SKM-1 treated with dmso at 0.1 percent for 144 hours (cell line): ENCODE measurements around the gene ANXA6.

Experiments
- DNase-seq: peaks from one replicate; lab custom pipeline; 2025; ENCODE audit not compliant: unreplicated experiment; lab: John Stamatoyannopoulos, UW

The ANXA6 gene

GRCh38 chr5:151084363-151084762, 73.2 kb downstream of the ANXA6 start:
- DNase-seq = no peak

DNA sequence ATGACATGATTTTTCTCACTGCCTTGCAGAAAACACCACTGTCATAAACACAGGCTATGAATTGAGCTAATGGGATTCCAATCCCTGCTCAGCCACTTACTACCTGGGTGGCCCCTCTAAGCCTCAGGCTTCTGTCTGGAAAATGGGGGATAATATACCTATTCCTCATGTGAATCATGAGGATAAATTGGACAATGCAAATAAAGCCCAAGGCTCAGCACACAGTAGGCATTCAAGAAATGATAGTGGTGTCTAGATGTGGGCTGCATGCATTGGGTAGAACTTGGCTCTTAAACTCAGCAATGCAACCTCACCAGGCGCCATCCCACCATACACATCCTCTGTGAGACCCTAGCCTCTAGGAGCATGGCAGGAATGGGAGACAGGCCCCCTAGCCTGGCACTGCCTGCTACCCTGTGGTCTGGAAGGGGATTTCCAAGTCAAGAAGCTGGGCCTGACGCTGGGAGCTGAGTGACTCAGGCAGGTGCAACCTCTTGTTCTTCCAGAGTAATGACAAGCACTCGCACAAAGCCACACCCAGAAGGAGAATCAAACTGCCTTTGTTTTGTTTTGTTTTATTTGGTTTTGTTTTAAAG, 74.4 kb downstream of the ANXA6 start:
- no peak for DNase-seq

GRCh38 chr5:151082282-151082902, 75.2 kb downstream of the ANXA6 start:
- DNase-seq = no peak

- DNase-seq = no peak
Measured at GRCh38 chr5:151081431-151082281, 75.9 kb downstream of the ANXA6 start.

DNA sequence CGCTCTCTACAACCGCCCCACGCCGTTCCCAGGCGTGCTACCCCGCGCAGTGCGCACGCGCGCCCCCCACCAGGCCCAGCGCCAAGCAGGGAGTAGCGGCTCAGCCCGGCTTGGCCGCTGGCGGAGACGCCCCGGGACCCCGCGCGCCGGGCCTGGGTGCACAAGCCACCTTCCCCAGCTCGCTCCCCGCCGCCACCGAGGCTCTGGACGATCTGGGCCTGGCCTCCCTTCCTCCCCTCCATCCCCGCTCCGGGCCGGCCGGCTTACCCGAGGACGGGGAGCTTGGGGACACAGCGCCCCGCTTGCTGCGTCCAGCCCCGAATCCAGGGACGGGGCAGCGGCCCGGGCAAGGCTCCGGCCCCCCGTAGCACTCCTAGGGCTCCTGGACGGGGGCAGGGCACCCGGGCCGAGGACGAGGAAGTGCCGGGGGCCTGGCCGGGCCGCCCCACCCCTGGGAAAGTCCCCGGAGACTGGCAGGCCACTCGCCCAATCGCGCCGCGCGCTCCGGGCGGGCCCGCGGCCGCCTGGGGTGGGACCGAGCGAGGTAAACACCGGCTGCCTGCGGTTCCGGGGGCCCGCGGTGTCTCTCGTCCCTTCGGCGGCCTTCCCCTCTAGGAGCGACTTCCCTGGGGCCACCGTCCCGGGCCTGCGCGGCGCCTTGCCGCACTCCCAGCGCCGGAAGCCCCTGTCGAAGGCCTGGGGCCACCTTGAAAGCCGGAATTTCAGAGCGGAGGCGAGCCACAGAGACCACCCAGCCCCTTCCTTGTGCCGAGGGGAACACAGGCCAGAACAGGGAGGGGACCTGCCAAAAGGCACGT, 76.8 kb downstream of the ANXA6 start, which contains the start of gene TNIP1:
Gene TNIP1, minus strand, starts transcription at position 422 of the 818 bp plus-strand sequence. CDS start 15,939 bp downstream, outside the sequence.
- peak; percentile 85 for DNase-seq

DNA sequence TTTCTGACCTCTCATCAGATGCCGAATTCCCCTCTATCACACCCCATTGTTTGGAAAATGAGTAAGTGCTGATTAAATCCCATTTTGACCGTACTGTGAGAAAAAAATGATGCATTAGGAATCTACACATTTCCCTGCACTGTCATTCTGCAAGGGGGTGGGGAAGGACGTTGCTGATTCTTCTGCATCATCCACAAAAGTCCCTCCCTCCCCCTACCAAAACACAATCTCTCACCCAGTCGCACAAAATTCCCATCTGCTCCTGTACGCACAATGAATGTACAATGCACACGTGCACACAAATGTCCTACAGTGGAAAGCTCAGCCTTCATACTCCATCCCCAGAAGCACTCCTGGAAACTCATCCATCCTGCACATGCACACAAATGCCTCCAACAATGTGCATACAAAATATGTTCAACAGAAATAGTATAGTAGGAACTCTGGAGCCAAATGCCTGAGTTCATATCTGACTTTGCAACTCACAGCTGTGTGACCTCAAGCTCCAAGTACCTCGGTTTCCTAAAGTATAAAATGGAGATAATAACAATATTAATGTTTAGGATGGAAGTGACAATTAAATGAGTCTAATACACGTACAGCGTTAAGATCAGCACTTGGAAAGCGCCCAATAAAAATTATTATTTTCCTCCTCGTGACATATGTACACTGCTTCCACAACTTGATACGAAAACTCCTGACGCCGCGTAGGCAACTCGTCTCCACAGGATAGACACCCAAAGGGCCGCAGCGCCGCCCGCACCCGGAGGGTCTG, 77.6 kb downstream of the ANXA6 start:
- DNase-seq = no peak

DNA sequence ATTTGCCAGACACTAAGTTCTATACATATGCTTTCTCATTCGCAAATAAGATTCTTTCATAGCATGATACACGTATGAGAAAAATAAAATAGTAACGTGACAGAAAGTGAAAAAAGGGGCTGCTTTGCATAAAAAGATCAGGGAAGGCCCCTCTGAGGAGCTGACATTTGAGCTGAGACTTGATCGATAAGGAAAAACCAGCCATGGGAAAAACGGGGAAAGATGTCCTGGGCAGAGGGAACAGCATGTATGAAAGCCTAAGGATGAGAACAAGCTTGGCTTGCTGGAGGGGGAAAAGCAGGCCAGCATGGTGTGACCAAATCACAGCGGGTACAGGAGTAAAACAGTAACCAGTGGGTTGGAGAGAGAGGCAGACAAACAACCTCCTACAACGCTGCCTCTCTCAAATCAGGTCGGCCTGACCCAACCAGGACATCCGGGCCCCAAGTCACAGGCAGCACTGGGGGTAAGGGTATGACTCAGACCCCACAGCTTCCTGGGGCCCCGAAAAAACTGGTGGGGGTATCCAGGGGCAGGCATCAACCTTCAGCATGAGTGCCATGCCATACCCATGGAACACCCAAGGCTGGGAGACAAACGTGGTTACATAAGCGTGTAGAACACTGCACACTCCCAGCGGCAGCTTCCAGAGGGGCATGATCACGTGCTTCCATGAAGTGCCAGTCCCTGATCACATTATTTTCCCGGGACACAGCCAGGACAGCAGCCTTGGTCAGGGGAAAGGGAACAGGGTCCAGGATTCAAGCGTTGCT, 78.9 kb downstream of the ANXA6 start:
- no peak for DNase-seq

DNA sequence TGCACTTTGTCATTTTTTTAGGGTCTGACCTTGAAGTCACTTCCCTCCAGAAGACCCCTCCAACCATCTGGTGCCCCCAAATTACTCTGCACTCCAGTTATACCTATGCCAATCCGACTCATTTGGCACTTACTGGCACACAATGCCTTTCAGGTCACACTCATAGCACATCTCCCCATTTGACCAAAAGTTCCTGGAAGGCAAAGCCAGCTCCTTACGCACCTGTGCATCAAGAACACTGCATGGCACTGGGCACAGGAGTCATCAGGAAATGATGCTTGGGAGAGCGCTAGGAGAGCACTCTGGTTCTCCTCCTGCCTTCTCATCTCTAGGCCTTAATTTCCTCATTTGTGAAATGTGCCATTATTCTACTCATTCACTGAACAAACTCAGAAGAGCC, 79.6 kb downstream of the ANXA6 start:
- DNase-seq = no peak

GRCh38 chr5:151077419-151077818, 80.2 kb downstream of the ANXA6 start:
- DNase-seq = no peak

DNA sequence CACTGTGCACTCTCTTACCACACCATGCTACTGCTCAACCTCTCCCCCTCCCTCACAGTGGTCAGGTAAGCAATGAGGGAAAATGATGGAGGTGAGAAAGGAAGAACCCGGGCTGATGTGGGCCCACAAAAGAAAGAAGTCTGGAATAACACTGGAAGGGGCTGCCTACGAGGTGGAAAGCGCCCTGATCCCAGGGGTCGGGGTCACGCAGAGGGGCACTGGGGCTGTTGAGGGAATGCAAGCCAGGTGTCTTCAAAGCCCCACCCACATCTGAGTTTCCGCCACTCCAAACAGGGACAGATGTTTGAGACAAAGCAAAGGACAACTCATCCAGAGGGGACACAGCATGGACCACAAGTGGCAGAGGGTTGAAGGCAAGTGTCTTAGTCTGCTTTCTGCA, 81.0 kb downstream of the ANXA6 start:
- DNase-seq = no peak

DNA sequence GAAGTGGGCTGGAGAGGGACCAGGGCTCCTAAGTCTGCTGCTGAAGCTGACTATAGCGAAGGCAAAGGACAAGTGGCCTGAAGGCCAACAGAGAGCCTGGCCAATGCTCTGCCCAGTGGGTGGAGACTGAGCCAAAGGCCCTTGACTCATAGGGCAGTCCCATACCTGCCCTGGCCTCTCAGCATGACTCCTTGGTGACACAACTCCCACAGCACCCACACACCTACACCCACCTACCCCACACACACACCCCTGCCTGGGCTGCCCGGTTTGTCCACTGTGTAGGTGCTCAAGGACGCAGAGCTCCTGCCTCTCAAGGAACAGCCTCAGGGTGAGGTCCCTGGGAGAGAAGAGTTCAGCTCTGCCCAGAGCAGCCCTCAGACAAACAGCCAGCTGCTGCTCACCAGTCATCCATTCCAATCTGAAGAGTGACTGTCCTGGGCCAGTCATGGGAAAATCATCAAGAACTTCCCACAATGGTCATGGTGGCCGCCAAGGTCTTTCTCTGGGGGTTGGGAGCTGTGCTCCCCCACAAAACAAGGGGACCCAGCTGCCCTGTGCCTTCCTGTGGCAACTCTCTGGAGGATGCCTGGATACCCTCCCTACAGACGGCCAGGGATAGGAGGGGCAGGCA, 81.8 kb downstream of the ANXA6 start:
- no peak for DNase-seq

- DNase-seq = no peak
Measured at GRCh38 chr5:151074557-151074956, 83.0 kb downstream of the ANXA6 start.

- no peak for DNase-seq
Measured at GRCh38 chr5:151073280-151073679, 84.3 kb downstream of the ANXA6 start.

DNA sequence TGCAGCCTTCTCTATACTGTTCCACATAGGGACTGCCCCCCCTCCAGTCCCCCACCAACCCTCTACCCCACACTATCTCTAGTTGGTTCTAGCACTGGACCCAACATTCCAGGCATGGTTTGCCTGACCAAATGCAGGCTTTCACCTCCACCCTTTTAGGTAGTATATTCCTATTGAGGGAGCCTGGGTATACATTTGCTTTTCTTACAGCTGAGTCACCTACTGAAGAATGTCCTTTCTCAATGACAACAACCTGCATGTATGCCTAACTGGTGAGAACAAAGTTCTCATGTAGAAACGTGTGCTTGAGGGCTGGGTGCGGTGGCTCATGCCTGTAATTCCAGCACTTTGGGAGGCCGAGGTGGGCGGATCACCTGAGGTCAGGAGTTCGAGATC, 85.0 kb downstream of the ANXA6 start:
- no peak for DNase-seq

DNA sequence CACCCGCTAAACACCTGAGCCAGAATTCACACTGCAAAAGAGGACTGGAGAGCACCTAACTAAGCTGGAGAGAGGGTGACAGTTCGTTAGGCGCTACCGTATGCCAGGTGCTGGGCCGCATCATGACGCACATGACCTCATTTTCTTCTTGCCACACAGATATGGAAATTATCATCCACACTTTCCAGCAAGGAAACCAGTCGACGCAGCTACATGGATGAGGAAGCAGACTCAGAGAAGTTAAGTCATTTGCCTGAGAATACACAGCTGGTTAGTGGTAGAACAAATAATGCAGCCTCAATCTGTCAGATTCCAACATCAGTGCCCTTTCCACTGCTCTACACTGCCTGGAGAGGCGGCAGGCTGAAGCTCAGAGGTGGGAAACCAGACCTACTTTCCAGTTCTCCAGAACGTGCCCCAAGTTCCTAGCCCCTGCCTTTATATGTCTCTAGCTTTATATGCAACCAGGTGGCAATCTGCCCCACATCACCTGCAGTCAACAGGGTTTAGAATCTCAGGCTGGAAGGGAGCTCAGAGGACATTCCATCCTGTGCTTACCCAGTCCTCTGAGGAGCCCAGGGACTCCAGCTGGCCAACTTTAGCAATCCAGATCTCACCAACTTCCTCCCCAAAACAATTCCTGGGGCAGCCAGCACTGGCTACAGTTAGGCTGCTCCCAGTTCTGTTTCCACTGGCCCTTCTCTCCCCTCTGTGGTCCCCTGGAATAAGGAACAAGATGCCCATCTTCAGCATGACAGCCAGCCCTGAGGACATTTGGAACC, 85.5 kb downstream of the ANXA6 start:
- DNase-seq = no peak

GRCh38 chr5:151071021-151071420, 86.6 kb downstream of the ANXA6 start:
- no peak for DNase-seq

DNA sequence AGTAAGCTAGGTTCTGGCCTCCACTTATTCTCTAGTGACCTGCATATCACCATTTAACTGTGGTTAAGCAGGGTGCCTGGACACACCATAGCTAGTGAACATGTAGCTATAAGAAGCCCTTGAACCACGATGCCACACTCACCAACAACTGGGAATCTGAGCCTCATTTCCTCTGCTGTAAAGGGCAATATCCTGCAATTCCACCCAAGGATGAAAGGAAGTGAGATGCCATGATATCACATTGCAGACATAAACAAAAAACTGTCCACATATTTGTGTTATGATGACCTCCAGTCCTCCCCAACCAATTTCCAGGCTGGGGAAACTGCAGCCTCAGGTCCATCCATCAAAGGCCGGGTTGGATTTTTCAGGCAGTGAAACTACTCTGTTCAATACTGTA, 87.1 kb downstream of the ANXA6 start:
- DNase-seq = no peak

DNA sequence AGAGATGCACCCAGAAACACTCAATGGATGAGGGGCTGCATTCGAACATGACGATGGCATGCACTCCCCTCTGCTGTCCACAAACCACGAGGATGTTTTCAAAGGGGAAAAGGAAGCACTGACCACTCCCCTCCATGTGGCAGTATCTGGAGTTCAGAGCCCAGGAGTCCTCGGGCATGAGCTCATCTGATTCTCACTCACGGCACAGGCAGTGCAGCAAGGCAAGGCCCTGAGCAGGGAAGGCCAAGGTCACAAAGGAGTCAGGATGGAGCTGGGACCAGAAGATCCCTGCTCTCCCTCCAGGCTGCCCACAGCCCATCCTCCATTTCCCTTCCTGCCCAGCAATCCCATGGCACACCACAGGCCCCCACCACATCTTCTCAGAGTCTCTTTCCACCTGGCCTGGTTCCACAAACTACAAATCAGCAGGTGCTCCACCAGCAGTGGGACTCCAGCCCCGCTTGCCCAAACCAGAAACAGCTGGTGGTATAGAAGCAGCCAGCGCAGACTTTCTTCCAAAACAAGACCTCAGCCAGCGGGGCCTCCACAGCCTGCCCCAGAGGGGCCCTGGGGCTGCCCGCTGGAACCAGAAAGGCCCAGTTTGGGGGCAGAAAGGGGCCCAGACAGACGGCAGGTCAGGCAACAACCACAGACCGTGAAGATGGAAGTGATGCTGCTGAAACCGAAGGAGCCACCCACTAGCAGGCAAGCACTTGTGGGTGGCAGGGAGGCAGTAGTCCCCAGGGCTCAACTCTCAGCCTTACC, 89.0 kb downstream of the ANXA6 start:
- no peak for DNase-seq
